HCT116 (cell line): ENCODE results near the gene PPT2. TPM values are rescaled to one million over a fixed set of nuclear protein-coding genes. Genes with fewer than 3 reads are reported as not detected.

Experiments
- ATAC-seq: fragments of 200-7000 bp; cut with Tn5 transposase; 2 replicates; pipeline ENCODE4 v1.9.1; 2020; ENCODE audit warnings: mild to moderate bottlenecking, moderate library complexity
- BruUV-seq: library from RNA; stranded (reverse); fragments of 400-500 nt; replicated peaks from 2 replicates; lab custom pipeline; 2021; lab: Mats Ljungman, UMichigan
- CTCF ChIA-PET: fragments of 300-600 bp; sonication (Branson Sonifier 250); formaldehyde crosslinking; loops from one replicate; lab custom pipeline; 2021; ENCODE audit warnings: antibody characterized with exemption; lab: Charles Lee
- POLR2A ChIA-PET: fragments of 300-600, 350-600 bp; sonication (Branson Sonifier 250); formaldehyde crosslinking; loops from one replicate; lab custom pipeline; 2021; ENCODE audit warnings: antibody characterized with exemption; lab: Charles Lee
- RAD21 ChIA-PET, 2 experiments: fragments of 300-600 bp; sonication (Branson Sonifier 250); formaldehyde crosslinking; loops; one replicate each; lab custom pipeline; 2023; ENCODE audit warnings: low total read pairs in 2 of 2; ENCODE audit not compliant: uncharacterized antibody in 2 of 2, unreplicated experiment in 2 of 2, low non-redundant PET in 1 of 2; lab: Charles Lee
- DNase-seq: peaks from one replicate; pipeline ENCODE4 v3.0.0-alpha.2; 2010; ENCODE audit warnings: low read depth, low spot score
- H2AFZ ChIP-seq: fragments of 200-600 bp; shearing (Covaris generic), sonication (generic); 2 replicates; pipeline ENCODE4 v1.6.1; 2017; ENCODE audit warnings: low read depth, mixed run types, mixed read lengths, antibody characterized with exemption, low read length; ENCODE audit not compliant: poor library complexity, severe bottlenecking
- H3K27ac ChIP-seq: 2 replicates; pipeline ENCODE4 v1.5.1; 2012; ENCODE audit warnings: low read depth, low read length
- H3K27me3 ChIP-seq: fragments of 200-600 bp; sonication (generic); 2 replicates; pipeline ENCODE4 v1.6.1; 2016; ENCODE audit warnings: mixed run types, low read length, mixed read lengths; ENCODE audit not compliant: insufficient read depth
- H3K36me3 ChIP-seq, 2 experiments: fragments of 200-500 bp in 1 of 2; fragments of 200-600 bp in 1 of 2; sonication (Bioruptor generic) in 1 of 2; sonication (generic) in 1 of 2; 2 replicates each; pipeline versions ENCODE4 v1.5.1 to v1.6.1; 2014 to 2016; ENCODE audit warnings: low read length in 2 of 2, inconsistent platforms in 1 of 2, mixed read lengths in 1 of 2, mixed run types in 1 of 2; ENCODE audit not compliant: insufficient read depth in 2 of 2, control insufficient read depth in 1 of 2
- H3K4me1 ChIP-seq, 2 experiments: fragments of 200-600 bp in 1 of 2; sonication (generic) in 1 of 2; 2 replicates each; pipeline versions ENCODE4 v1.5.1 to v1.6.1; 2012 to 2017; ENCODE audit warnings: low read length in 2 of 2, inconsistent platforms in 1 of 2, mild to moderate bottlenecking in 1 of 2, mixed read lengths in 1 of 2, mixed run types in 1 of 2, moderate library complexity in 1 of 2; ENCODE audit not compliant: insufficient read depth in 2 of 2, control insufficient read depth in 1 of 2
- H3K4me2 ChIP-seq: fragments of 200-600 bp; sonication (generic); 2 replicates; pipeline ENCODE4 v1.6.1; 2017; ENCODE audit warnings: mixed run types, low read length, mixed read lengths
- H3K4me3 ChIP-seq, 2 experiments: fragments of 200-600 bp in 1 of 2; sonication (generic) in 1 of 2; replicated peaks in 1 of 2; 2 replicates each; pipeline ENCODE4 v1.5.1; 2011 to 2016; ENCODE audit warnings: low read length in 2 of 2, control low read depth in 1 of 2, low read depth in 1 of 2, mild to moderate bottlenecking in 1 of 2, mixed read lengths in 1 of 2, mixed run types in 1 of 2
- H3K79me2 ChIP-seq: fragments of 200-600 bp; sonication (generic); 2 replicates; pipeline ENCODE4 v1.6.1; 2017; ENCODE audit warnings: mild to moderate bottlenecking, mixed run types, low read length, moderate library complexity, mixed read lengths; ENCODE audit not compliant: insufficient read depth
- H3K9ac ChIP-seq: fragments of 200-600 bp; sonication (generic); 2 replicates; pipeline ENCODE4 v1.6.1; 2016; ENCODE audit warnings: low read length, mixed read lengths
- H3K9me2 ChIP-seq: fragments of 200-600 bp; sonication (generic), shearing (Covaris generic); 2 replicates; pipeline ENCODE4 v1.6.1; 2017; ENCODE audit warnings: mixed run types, mild to moderate bottlenecking, moderate library complexity; ENCODE audit not compliant: insufficient read depth
- H3K9me3 ChIP-seq, 2 experiments: fragments of 200-500 bp in 1 of 2; fragments of 200-600 bp in 1 of 2; sonication (Bioruptor generic) in 1 of 2; sonication (generic) in 1 of 2; 2 replicates each; pipeline ENCODE4 v1.6.1; 2014 to 2017; ENCODE audit warnings: low read length in 2 of 2, mixed read lengths in 2 of 2, inconsistent platforms in 1 of 2, low read depth in 1 of 2, mild to moderate bottlenecking in 1 of 2, mixed run types in 1 of 2, moderate library complexity in 1 of 2; ENCODE audit not compliant: control insufficient read depth in 1 of 2, insufficient read depth in 1 of 2
- H4K20me1 ChIP-seq: fragments of 200-600 bp; sonication (generic), shearing (Covaris generic); 2 replicates; pipeline ENCODE4 v1.6.1; 2017; ENCODE audit warnings: mixed run types, mild to moderate bottlenecking, moderate library complexity; ENCODE audit not compliant: insufficient read depth
- ATF3 ChIP-seq: IDR thresholded peaks from 2 replicates; pipeline ENCODE4 v1.6.1; 2012
- EGR1 ChIP-seq: IDR thresholded peaks from 2 replicates; pipeline ENCODE4 v1.6.1; 2012; ENCODE audit warnings: low read depth
- ELF1 ChIP-seq: IDR thresholded peaks from 2 replicates; pipeline ENCODE4 v1.6.1; 2012; ENCODE audit warnings: low read depth, borderline replicate concordance
- POLR2A ChIP-seq: IDR thresholded peaks from 2 replicates; pipeline ENCODE4 v1.7.0; 2011; ENCODE audit warnings: borderline replicate concordance; ENCODE audit not compliant: insufficient read depth, insufficient read length; ENCODE audit errors: extremely low read depth
- POLR2AphosphoS5 ChIP-seq: IDR thresholded peaks from 2 replicates; pipeline ENCODE4 v1.6.1; 2011; ENCODE audit warnings: mild to moderate bottlenecking, low read depth, low read length, moderate library complexity
- RAD21 ChIP-seq: IDR thresholded peaks from 2 replicates; pipeline ENCODE4 v1.6.1; 2012; ENCODE audit warnings: low read depth, mild to moderate bottlenecking
- REST ChIP-seq: IDR thresholded peaks from 2 replicates; pipeline ENCODE4 v1.6.1; 2012; ENCODE audit warnings: low read depth
- SP1 ChIP-seq: IDR thresholded peaks from 2 replicates; pipeline ENCODE4 v1.6.1; 2012; ENCODE audit warnings: low read depth
- SRF ChIP-seq: IDR thresholded peaks from 2 replicates; pipeline ENCODE4 v1.6.1; 2012; ENCODE audit warnings: low read depth
- YY1 ChIP-seq: IDR thresholded peaks from 2 replicates; pipeline ENCODE4 v1.6.1; 2011; ENCODE audit warnings: low read length, low read depth, moderate library complexity, mild to moderate bottlenecking; ENCODE audit not compliant: insufficient replicate concordance; ENCODE audit errors: extremely low read depth
- intact Hi-C: fragments of 100-400 bp; cut with micrococcal nuclease; formaldehyde crosslinking; loops from 2 replicates; pipeline ENCODE4 v1.10.0; 2022
- total RNA-seq: library from RNA; stranded (reverse); gene quantifications from one replicate; pipeline ENCODE4 v1.2.1, GENCODE V29; 2021; ENCODE audit not compliant: unreplicated experiment

PPT2 gene
- total RNA-seq, 1 experiment from 2014 or later, result 21.0 TPM

- Histone ChIP-seq H3K4me2 (no peak overlapping the region), H3K9me2 (no peaks in the 10 kb centered on the region), H3K27ac (no peak overlapping the region), H3K79me2 (peaks cover 17% of the 10 kb centered on the region), H3K36me3 (peaks cover 7 to 13% of the 10 kb centered on the region in 2 experiments; a peak in 2 of 4 replicates), H3K4me3 (no peak overlapping the region), H2AFZ (no peak overlapping the region), H3K4me1 (peaks cover 19 to 41% of the 10 kb centered on the region in 2 experiments), H4K20me1 (no peaks in the 10 kb centered on the region), H3K9ac (no peak overlapping the region), H3K9me3 (no peaks in the 10 kb centered on the region), H3K27me3 (no peaks in the 10 kb centered on the region)
- TSS peak; percentile 2 for BruUV-seq
- intact Hi-C loops, result no loop called here
- ChIA-PET CTCF (no interaction called here), RAD21 (no interaction called here), POLR2A (interaction anchor here (1.1 kb wide), 1 partner anchor 15 kb away, joined by 3 read pairs; no protein-coding TSS in a partner anchor)
- no peak for TF ChIP-seq SP1
- no peak for TF ChIP-seq YY1
- TF ChIP-seq POLR2AphosphoS5, result no peak
- TF ChIP-seq SRF, result no peak
- no peak for TF ChIP-seq EGR1
- TF ChIP-seq POLR2A, result no peak
- TF ChIP-seq ELF1, result no peak
- TF ChIP-seq REST, result no peak
- TF ChIP-seq RAD21, result no peak
- TF ChIP-seq ATF3, result no peak
- ATAC-seq, result no peak
- no peak for DNase-seq
These were observed 25.9 kb downstream of the PPT2 start for GRCh38 chr6:32179766-32180405.
